Inflammatory macrophage treated with lipopolysaccharide for 1 hour (primary cell): ENCODE results near the gene EFCC1.

Experiments
- DNase-seq, 2 donors: peaks; one replicate each; pipeline ENCODE4 v3.0.0-alpha.2; 2020 to 2022

EFCC1 gene

GRCh38 chr3:129035360-129036221 lies 34.5 kb downstream of the EFCC1 start:
- no peak for DNase-seq

DNA sequence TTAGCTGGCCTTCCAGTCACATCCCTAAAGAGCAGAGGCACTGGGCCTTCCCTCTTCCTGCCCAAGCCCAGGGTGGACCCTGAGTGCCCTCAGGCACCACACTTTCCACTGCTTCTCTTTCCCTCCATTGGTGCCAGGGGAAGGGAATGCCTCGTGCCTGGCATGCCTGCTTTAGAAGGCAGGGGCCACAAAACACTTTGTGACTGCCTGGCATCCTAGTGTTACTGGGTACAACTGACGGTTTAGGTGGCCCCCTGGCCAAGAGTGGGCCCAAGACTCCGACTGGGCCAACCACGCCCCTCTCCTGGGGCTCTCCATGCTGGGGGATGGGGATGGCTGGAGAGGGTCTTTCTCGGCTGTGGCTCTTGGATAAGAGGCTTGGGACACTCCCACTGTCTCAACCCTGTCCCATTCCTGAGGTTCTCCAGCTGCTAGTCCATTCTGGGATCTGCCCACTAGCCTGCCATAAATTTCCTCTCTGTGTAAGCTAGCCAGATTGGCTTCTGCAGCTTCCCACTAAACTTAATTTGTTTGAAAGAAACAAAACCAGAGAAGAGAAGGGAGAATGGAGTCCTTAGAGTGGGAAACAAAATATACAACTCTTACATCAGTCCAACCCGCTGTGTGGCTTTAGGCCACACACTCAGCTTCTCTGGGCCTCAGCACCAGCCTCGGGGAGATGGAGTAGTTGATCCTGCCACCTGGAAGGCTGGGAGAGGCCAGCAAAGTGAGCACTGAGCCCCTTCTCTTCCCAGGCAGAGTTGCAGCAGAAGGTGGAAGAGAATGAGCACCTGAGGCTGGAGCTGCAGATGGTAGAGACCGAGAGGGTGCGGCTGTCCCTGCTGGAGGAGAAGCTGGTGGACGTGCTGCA lies 35.4 kb downstream of the EFCC1 start:
- no peak for DNase-seq

DNA sequence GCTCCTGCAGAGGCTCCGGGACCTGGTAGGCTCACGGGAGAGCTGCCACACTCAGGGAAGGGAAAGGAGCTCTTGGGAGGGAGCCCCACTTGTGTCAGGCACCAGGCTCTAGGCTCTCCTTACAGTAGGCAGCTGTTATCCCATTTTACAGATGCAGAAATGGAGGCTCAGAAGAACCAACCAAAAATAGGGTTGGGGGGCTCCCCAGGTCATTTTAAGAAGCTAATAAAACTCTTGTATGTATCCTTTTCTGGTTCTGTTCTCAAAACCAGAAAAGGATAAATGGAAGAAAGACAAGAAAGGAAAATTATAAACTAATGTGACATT lies 36.0 kb downstream of the EFCC1 start:
- no peak for DNase-seq

DNA sequence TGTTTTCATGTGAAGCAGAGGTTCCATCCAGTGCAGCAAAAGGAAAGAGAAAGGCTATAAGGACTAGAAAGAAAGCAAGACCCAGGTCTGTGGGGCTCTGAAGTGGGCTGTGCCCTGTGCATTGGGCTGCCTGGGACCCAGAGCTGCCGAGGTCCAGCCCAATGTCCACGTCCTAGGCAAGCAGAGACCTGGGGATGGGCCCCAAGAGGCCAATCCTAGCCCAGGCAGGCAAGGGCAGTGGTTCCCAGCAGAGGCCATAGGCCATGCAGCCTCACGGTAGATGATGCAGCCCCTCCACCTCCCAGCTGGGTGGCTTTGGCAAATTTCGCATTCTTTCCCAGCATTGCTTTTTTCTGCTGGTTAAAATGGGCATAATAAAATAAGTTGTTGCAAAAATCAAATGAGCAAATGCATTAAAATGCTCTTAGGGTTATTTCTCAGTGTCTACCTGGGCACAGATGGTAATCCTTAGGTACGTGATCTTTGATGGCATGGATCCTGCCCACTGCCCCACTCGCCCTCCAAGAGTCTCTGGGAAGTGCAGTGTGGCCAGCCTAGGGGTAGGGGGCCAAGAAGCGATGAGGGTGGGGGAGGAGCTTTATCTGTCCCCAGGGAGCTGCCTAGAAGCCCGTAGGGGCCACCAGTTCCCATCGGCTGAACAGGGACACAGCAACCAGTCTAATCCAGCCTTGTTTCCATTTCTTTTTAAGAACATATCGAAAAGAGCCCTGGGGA lies 37.2 kb downstream of the EFCC1 start:
- no peak for DNase-seq

DNA sequence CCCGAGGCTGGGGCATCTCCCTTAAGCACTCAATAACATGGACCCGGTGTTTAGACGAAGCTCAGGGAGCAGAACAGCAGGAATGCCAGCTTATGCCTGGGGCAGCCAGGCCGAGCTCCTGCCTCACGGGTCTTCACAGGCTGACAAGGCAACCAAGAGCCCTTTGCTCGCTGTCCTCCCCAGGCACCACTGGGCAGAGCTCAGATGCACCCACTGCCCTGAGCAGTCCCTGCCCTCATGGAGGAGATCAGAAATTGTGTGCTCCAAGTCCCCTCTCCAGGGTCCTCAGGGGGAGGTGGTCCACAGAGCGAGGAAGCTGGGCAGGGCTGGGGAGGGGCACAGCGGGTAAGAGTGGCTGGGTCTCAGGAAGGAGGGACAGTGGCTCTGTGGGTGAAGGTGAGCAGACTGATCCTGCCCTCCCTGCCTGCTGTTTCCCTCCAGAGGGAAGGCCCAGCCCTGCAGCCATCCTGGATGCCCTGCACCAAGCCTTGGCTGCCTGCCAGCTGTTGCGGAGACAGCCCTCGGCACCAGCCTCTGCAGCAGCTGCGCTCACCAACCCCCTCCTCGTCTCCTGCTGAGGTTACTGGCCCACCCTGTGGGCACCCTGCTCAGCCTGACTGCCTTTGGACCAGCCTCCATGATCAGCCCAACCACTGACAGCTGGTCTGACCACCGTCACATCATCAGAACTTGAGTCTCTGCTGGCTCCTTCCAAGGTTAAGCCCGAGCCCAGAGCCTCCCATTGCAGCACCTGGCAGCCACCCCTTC lies 38.4 kb downstream of the EFCC1 start:
- no peak for DNase-seq

GRCh38 chr3:129040039-129040336 lies 38.9 kb downstream of the EFCC1 start:
- no peak for DNase-seq

GRCh38 chr3:129040579-129041300 lies 39.6 kb downstream of the EFCC1 start:
- no peak for DNase-seq

DNA sequence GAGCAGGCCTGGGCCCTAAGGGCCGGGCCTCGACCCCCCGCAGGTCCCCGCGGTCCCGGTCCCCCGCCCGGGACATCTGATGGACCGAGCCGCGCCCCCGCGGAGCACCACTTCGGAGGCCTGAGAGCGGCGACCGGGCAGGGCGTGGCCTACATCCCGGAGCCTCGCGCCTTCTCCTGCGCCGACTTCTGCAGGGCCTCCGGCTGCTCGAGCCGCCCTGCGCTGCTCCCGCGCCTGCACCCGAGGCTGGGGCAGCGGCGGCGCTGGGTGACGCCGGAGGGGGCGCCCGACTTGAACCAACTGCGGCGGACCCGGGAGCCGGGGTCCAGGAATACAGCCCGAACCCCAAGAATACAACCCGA lies 44.6 kb downstream of the EFCC1 start:
- DNase-seq = no peak

GRCh38 chr3:129046037-129046731 lies 45.1 kb downstream of the EFCC1 start:
- no peak for DNase-seq

DNA sequence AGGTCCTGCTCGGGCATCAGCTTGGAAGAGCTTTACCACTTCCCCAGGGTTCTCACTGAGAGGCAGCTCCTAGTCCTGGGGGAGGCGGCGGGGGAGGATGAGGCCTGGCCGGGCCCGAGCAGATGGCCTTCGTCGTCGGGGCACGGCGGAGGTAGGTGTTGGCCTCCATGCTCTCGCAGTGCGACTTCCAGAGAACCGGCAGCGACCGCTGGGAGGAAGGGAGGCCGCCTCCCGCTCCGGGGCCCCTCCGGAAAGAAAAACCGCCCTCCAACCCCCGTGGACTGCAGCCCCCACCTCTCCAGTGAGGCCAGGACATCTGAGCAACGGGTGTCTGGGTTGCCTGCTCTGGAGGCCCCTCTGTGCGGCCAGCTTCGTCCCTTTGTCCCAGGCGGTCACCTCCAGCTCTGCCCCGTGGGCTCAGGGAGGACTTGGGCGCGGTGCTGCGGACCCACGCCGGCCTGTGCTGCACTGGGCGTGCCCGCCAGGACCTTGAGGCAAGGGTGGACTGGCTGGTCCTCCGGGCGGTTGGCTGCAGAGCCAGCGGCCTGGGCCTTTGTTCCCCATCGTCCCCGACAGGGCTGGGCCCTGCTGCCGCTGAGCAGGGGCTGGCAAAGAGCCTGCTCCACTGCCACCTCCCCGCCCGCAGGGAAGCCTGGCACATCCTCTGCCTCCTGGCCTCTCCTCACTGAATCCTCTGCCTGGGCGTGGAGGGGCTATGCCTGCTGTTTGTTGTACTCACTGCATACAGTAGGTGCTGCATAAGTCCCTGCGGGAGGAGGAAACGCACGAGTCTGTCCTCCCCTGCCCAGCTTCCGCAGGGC lies 45.8 kb downstream of the EFCC1 start:
- DNase-seq = no peak

DNA sequence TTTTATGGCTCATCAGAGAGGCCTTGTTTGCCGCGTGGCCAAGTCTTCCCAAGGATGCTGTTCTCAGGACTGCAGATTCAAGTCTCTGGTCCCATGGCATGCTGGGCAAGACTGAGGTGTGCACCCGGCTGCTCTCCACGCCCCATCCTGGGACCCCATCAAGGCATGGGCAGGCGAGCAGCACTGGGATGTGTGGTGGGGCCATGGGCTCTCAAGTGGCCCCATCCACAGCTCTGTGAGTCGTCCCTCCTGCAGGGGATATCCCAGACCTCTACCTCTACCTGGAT lies 46.4 kb downstream of the EFCC1 start:
- DNase-seq = no peak

- no peak for DNase-seq
Measured at GRCh38 chr3:129050556-129051295, 49.6 kb downstream of the EFCC1 start.

DNA sequence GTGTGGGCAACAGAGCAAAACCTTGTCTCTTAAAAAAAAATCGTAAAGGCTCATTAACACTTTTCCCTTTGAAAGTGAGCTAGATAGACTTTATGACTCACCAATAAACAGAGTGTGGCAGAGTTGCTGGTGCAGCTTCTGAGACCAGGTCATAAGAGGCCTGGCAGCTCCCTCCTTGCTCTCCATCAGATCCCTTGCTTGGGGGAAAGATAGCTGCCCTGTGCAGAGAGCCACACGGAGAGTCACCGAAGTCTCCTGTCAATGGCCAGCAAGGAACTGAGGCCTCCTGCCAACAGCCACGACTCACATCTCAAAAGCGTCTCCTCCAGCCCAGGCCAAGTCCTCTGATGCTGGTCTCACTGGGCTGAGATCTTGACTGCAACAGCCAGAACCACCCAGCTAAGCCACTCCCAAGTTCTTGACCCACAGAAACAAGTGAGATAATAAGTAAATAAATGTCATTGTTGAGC lies 50.8 kb downstream of the EFCC1 start:
- DNase-seq = no peak

- no peak for DNase-seq
Measured at GRCh38 chr3:129052675-129053074, 51.6 kb downstream of the EFCC1 start.

DNA sequence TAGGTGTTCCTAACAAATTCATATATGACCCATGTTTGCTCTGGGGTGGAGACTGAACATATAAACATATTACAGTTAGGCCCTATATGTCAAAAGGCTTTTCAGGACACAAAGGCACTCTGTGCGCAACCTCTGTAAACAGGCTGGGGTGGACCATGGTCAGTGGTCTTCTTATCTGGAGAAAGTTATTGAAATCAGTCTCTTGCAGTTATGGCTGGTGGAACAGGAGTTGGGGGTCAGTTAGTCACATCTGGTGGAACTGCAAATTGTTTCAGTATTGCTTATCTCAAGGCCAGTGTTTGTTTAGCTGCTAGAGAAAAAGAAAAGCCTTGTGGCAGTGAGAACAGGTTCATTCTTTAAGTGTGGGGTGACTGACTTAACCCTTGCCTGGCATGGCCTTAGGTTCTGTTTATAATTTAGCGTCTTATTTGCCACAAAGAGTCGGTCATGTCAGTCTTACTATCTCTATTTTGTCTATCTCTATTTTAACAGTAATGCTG lies 53.6 kb downstream of the EFCC1 start:
- no peak for DNase-seq

DNA sequence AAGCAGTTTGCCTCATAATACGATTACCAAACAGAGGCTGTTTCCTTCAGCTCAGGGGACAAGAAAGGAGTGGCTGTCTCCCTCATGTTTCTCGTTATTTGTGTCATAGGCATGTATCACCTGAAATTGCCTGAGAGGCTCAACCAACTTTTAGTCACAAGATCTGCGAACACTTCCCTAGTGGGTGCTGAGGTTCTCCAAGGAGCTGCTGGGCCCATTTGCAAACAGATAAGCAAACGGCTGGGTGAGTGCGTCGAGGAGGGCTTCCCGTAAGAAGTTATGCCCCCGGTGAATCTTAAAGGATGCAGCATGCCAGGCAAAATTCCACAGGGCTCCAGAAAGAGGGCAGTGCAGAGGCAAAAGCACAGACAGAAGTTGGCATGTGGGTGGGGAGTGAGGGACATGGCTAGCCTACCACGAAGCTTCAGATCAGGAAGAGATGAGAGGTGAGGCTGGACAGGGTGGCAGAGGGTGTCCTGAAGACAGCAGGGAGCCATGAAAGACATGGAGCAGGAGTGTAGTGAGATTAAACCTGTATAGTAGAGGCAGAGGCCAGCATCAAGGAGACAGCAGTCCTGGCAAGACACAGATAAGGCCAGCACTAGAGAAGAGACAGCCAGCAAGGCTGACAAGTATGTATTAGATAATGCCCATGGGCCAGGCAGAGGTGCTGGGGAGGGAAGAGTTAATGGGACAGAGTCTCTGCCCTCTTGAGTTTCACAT lies 55.5 kb downstream of the EFCC1 start:
- no peak for DNase-seq

- DNase-seq = no peak
Measured at GRCh38 chr3:129057249-129057648, 56.1 kb downstream of the EFCC1 start.

GRCh38 chr3:129058441-129059200 lies 57.5 kb downstream of the EFCC1 start:
- no peak for DNase-seq
